ENCODE results near the gene G6PD.
A peak's percentile ranks its signal among the peaks of the same experiment; 100 is the strongest.
"Not testable (repeated sequence)": the region's sequence is repeated elsewhere in the genome, so short reads cannot be mapped to it uniquely, and the experiment has no call there.

Gene G6PD

GRCh38 chrX:154546354-154547244 lies at the start of gene G6PD:
TSS of gene G6PD (minus strand) at chrX:154546846. CDS start at chrX:154546155, 691 bp downstream.
- peak within 1 kb of the TSS; percentile 60 for H3K4me3 ChIP-seq (ENCODE audit: low read depth, low read length)
- TF ChIP-seq, protein P1, sequence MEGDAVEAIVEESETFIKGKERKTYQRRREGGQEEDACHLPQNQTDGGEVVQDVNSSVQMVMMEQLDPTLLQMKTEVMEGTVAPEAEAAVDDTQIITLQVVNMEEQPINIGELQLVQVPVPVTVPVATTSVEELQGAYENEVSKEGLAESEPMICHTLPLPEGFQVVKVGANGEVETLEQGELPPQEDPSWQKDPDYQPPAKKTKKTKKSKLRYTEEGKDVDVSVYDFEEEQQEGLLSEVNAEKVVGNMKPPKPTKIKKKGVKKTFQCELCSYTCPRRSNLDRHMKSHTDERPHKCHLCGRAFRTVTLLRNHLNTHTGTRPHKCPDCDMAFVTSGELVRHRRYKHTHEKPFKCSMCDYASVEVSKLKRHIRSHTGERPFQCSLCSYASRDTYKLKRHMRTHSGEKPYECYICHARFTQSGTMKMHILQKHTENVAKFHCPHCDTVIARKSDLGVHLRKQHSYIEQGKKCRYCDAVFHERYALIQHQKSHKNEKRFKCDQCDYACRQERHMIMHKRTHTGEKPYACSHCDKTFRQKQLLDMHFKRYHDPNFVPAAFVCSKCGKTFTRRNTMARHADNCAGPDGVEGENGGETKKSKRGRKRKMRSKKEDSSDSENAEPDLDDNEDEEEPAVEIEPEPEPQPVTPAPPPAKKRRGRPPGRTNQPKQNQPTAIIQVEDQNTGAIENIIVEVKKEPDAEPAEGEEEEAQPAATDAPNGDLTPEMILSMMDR (IDR thresholded peaks at IDR 0.05; ENCODE audit: low read depth, low read length, missing control alignments): no peak
- DNase-seq (ENCODE audit: low read depth): no peak

GRCh38 chrX:154595559-154596249 lies 49.1 kb upstream of the G6PD start:
- DNase-seq (ENCODE audit: low read depth): no peak
- TF ChIP-seq, protein P1 (IDR thresholded peaks at IDR 0.05; ENCODE audit: low read depth, low read length, missing control alignments): no peak
- no peak overlapping the region for H3K4me3 ChIP-seq (ENCODE audit: low read depth, low read length)

GRCh38 chrX:154594491-154594890 lies 47.8 kb upstream of the G6PD start:
- no peak for DNase-seq (ENCODE audit: low read depth)
- H3K4me3 ChIP-seq (ENCODE audit: low read depth, low read length): no peak overlapping the region
- TF ChIP-seq, protein P1 (IDR thresholded peaks at IDR 0.05; ENCODE audit: low read depth, low read length, missing control alignments): no peak

DNA sequence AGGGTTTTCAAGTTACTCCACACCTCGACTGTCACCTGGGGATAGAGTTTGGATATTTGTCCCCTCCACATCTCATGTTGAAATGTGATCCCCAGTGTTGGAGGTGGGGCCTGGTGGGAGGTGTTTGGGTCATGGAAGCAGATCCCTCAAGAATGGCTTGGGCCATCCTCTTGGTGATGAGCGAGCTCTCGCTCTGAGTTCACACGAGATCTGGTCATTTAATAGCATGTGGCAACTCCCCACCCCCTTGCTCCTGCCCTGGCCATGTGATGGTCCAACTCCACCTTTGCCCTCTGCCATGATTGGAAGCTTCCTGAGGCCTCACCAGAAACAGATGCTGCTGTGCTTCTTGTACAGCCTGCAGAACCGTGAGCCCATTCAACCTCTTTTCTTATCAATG lies 46.6 kb upstream of the G6PD start:
- TF ChIP-seq, protein P1 (IDR thresholded peaks at IDR 0.05; ENCODE audit: low read depth, low read length, missing control alignments): no peak
- no peak for DNase-seq (ENCODE audit: low read depth)
- H3K4me3 ChIP-seq (ENCODE audit: low read depth, low read length): no peak overlapping the region

GRCh38 chrX:154592505-154592904 lies 45.9 kb upstream of the G6PD start:
- TF ChIP-seq, protein P1 (IDR thresholded peaks at IDR 0.05; ENCODE audit: low read depth, low read length, missing control alignments): no peak
- DNase-seq (ENCODE audit: low read depth): no peak
- H3K4me3 ChIP-seq (ENCODE audit: low read depth, low read length): no peak overlapping the region

DNA sequence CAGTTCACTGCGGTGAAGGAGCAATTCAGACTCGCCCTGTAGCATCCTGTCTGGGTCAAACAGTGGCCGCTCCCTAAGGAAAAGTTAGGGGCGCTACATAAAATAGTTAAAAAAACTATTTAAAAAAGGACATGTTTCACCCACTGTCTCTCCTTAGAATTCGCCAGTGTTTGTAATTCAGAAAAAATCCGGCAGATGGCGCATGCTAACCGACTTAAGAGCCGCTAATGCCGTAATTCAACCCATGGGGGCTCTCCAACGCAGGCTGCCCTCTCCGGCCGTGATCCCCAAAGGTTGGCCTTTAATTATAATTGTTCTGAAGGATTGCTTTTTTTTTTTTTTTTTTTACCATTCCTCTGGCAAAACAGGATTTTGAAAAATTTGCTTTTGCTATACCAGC lies 43.8 kb upstream of the G6PD start:
- H3K4me3 ChIP-seq (ENCODE audit: low read depth, low read length); DNase-seq (ENCODE audit: low read depth): not testable (repeated sequence)

- DNase-seq (ENCODE audit: low read depth); H3K4me3 ChIP-seq (ENCODE audit: low read depth, low read length): not testable (repeated sequence)
These were observed 38.0 kb upstream of the G6PD start, which contains the start of gene CTAG1A for GRCh38 chrX:154584585-154585183. TSS of gene CTAG1A (plus strand) at chrX:154585133. CDS start at chrX:154585207, 74 bp downstream.

DNA sequence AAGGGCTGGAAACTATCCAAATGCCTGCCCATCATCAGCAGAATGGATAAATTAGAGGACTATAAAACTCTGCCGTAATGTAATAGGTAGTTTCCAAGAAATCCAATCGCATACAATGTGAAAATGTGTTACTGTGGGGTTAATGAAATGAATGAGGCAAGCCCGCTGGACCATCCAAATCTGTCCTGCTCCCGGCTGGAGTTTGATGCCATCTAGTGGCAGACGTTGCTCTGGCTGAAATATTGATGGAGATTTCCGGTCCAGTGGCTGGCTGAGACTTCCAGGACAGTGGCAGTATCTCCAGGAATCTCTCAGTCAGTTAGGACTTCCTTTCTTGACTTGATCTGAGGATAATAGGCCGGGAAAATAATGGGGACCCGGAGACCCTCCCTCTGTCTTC lies 36.3 kb upstream of the G6PD start:
- H3K4me3 ChIP-seq (ENCODE audit: low read depth, low read length); DNase-seq (ENCODE audit: low read depth): not testable (repeated sequence)

DNA sequence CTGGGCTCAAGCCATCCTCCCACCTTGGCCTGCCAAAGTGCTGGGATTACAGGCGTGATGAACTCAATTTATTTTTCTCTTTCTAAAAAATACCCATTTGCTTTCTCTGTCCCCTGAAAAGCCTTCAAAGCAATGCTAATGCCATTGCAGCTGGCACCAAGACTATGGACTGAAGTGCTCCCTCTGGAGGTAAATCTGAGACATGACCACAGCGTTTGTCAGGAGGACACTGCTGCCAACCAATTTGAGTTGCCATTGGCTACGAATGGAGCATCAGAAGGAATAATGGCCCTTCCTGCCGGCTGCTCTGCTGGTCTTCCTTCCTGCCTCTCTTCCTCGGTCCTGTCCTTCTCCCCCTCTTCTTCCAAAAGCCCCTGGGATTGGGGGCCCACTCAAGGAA lies 28.4 kb upstream of the G6PD start:
- H3K4me3 ChIP-seq (ENCODE audit: low read depth, low read length); DNase-seq (ENCODE audit: low read depth): not testable (repeated sequence)

DNA sequence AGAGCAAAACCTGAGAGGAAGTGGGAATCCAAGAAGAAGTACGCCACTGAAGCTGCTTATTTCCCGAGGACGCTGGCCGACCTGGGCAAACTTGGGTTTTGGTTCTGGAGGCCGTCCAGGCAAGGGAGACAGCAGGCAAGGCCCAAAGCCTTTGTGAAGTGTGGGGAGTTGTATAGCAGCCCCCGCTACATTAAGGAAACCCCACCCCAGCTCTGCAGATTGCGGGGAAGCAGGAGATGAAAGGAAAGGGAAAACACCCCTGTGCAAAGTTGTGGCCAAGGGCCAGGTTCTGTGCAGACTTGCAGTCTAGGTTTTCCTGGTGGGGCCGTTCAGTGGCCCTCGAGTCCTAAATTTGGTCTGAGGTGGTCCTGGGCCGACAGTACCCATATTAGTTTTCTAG lies 26.4 kb upstream of the G6PD start:
- not testable (repeated sequence) for H3K4me3 ChIP-seq (ENCODE audit: low read depth, low read length); DNase-seq (ENCODE audit: low read depth)

- not testable (repeated sequence) for H3K4me3 ChIP-seq (ENCODE audit: low read depth, low read length); DNase-seq (ENCODE audit: low read depth)
These were observed 23.7 kb upstream of the G6PD start for GRCh38 chrX:154570361-154570760.

- not testable (repeated sequence) for H3K4me3 ChIP-seq (ENCODE audit: low read depth, low read length); DNase-seq (ENCODE audit: low read depth)
These were observed 15.6 kb upstream of the G6PD start for GRCh38 chrX:154562295-154562694.

Measured in GM12864 (cell line).